ENCODE data around the gene C5AR1.

C5AR1 gene

GRCh38 chr19:47357788-47358680 is 48.4 kb downstream of the C5AR1 start:
- ChIA-PET POLR2A (interaction anchor here (0.6 kb wide), 1 partner anchor 101 kb away, joined by 5 read pairs; the partner anchor contains the start of gene CCDC9), CTCF (interaction anchor here (0.6 to 2.2 kb wide), 7 partner anchors 9 to 68 kb away, joined by 3 to 15 read pairs (median 4); partner anchors contain the start of gene DHX34)
- Histone ChIP-seq H3K27ac (ENCODE audit: extremely low read depth, low read depth, low read length) (no peak overlapping the region), H3K4me3 (ENCODE audit: low read depth, low read length) (no peak overlapping the region), H3K36me3 (ENCODE audit: control insufficient read depth in 2 of 2, insufficient read depth in 1 of 2, low read length in 2 of 2) (peaks cover 83 to 94% of the 10 kb centered on the region in 2 experiments), H3K9me3 (ENCODE audit: control insufficient read depth, insufficient read depth, low read depth, low read length) (no peaks in the 10 kb centered on the region), H3K4me1 (ENCODE audit: control insufficient read depth, insufficient read depth, low read length) (no peaks in the 10 kb centered on the region)
- TF ChIP-seq ZNF24 (tag by site-specific recombination; IDR thresholded peaks at IDR 0.05) (no peak), ZNF121 (tag by site-specific recombination; IDR thresholded peaks at IDR 0.05) (0 out of 2 replicates have a peak, but pooled peaks have one; percentile 20), ZNF18 (tag by site-specific recombination; IDR thresholded peaks at IDR 0.05) (no peak)

- Histone ChIP-seq H3K27ac (ENCODE audit: extremely low read depth, low read depth, low read length) (no peak overlapping the region), H3K36me3 (ENCODE audit: control insufficient read depth in 2 of 2, insufficient read depth in 1 of 2, low read length in 2 of 2) (peaks cover 88 to 94% of the 10 kb centered on the region in 2 experiments), H3K9me3 (ENCODE audit: control insufficient read depth, insufficient read depth, low read depth, low read length) (no peaks in the 10 kb centered on the region), H3K4me3 (ENCODE audit: low read depth, low read length) (no peak overlapping the region), H3K4me1 (ENCODE audit: control insufficient read depth, insufficient read depth, low read length) (no peaks in the 10 kb centered on the region)
- ChIA-PET POLR2A (no interaction called here), CTCF (interaction anchor here (0.6 to 2.2 kb wide), 6 partner anchors 10 to 1440 kb away, joined by 3 to 15 read pairs (median 3); partner anchors contain the start of gene DHX34)
- TF ChIP-seq REST (tag by site-specific recombination; IDR thresholded peaks at IDR 0.05) (no peak), ZBTB6 (tag by site-specific recombination; IDR thresholded peaks at IDR 0.05) (no peak), ZNF426 (tag by site-specific recombination; IDR thresholded peaks at IDR 0.05) (no peak), ZNF391 (tag by site-specific recombination; IDR thresholded peaks at IDR 0.05; ENCODE audit: borderline replicate concordance, low read depth) (no peak), ZNF280C (tag by site-specific recombination; IDR thresholded peaks at IDR 0.05) (no peak), ZNF549 (tag by site-specific recombination; IDR thresholded peaks at IDR 0.05) (no peak), ZSCAN16 (tag by site-specific recombination; IDR thresholded peaks at IDR 0.05) (no peak), ZNF138 (tag by site-specific recombination; IDR thresholded peaks at IDR 0.05; ENCODE audit: borderline replicate concordance) (no peak), WT1 (tag by site-specific recombination; IDR thresholded peaks at IDR 0.05) (no peak), REPIN1 (tag by site-specific recombination; IDR thresholded peaks at IDR 0.05; ENCODE audit: low read depth) (no peak), SP7 (tag by site-specific recombination; IDR thresholded peaks at IDR 0.05) (no peak), ZFHX2 (tag by site-specific recombination; conservative IDR thresholded peaks at IDR 0.05) (no peak), SALL2 (tag by site-specific recombination; IDR thresholded peaks at IDR 0.05; ENCODE audit: borderline replicate concordance) (no peak), ZNF341 (tag by site-specific recombination; IDR thresholded peaks at IDR 0.05; ENCODE audit: low read depth) (no peak), ZNF10 (tag by site-specific recombination; IDR thresholded peaks at IDR 0.05) (no peak)
These were observed 49.3 kb downstream of the C5AR1 start for GRCh38 chr19:47358936-47359335.
